ENCODE results near the gene CYSTM1. TPM values are rescaled to one million over a fixed set of nuclear protein-coding genes. Genes with fewer than 3 reads are reported as not detected.

Gene CYSTM1
- total RNA-seq, 1 donor from 2014 or later = 17.2 TPM

- Mint-ChIP-seq H3K27ac (no peak overlapping the region), H3K4me1 (ENCODE audit: low read depth) (peaks cover 33% of the 10 kb centered on the region)
- intact Hi-C loops (cut with micrococcal nuclease) = loop anchor here (5.0 kb wide), 1 partner anchor 47 kb away; the partner anchor contains the start of gene CYSTM1
These were observed 49.7 kb downstream of the CYSTM1 start for GRCh38 chr5:140224658-140225057.

GRCh38 chr5:140225396-140225795 lies 50.4 kb downstream of the CYSTM1 start:
- no peak overlapping the region for H3K27ac Mint-ChIP-seq
- peaks cover 26% of the 10 kb centered on the region for H3K4me1 Mint-ChIP-seq (ENCODE audit: low read depth)
- H3K27me3 Mint-ChIP-seq (ENCODE audit: insufficient read depth) = no peaks in the 10 kb centered on the region
- no peaks in the 10 kb centered on the region for H3K9me3 Mint-ChIP-seq
- H3K4me3 Mint-ChIP-seq = no peak overlapping the region
- no peaks in the 10 kb centered on the region for H3K36me3 Mint-ChIP-seq (ENCODE audit: low read depth)
- intact Hi-C loops (cut with micrococcal nuclease) = no loop called here
- no peak for DNase-seq (ENCODE audit: low spot score)

More at GRCh38 chr5:140224658-140225057, 49.7 kb downstream of the CYSTM1 start:
- no peaks in the 10 kb centered on the region for H3K36me3 Mint-ChIP-seq (ENCODE audit: low read depth)
- H3K9me3 Mint-ChIP-seq = no peaks in the 10 kb centered on the region
- no peak overlapping the region for H3K4me3 Mint-ChIP-seq
- H3K27me3 Mint-ChIP-seq (ENCODE audit: insufficient read depth) = no peaks in the 10 kb centered on the region
- no peak for DNase-seq (ENCODE audit: low spot score)

GRCh38 chr5:140227046-140227445 lies 52.1 kb downstream of the CYSTM1 start:
- Mint-ChIP-seq H3K27ac (no peak overlapping the region), H3K36me3 (ENCODE audit: low read depth) (no peaks in the 10 kb centered on the region), H3K27me3 (ENCODE audit: insufficient read depth) (no peaks in the 10 kb centered on the region), H3K9me3 (no peaks in the 10 kb centered on the region), H3K4me1 (ENCODE audit: low read depth) (peaks cover 11% of the 10 kb centered on the region), H3K4me3 (no peak overlapping the region)
- intact Hi-C loops (cut with micrococcal nuclease) = no loop called here
- no peak for DNase-seq (ENCODE audit: low spot score)

GRCh38 chr5:140228364-140228837 lies 53.4 kb downstream of the CYSTM1 start:
- Mint-ChIP-seq H3K27me3 (ENCODE audit: insufficient read depth) (peaks cover 2% of the 10 kb centered on the region), H3K36me3 (ENCODE audit: low read depth) (no peaks in the 10 kb centered on the region), H3K9me3 (no peaks in the 10 kb centered on the region), H3K27ac (no peak overlapping the region), H3K4me3 (no peak overlapping the region), H3K4me1 (ENCODE audit: low read depth) (no peaks in the 10 kb centered on the region)
- DNase-seq (ENCODE audit: low spot score) = no peak
- intact Hi-C loops (cut with micrococcal nuclease) = no loop called here

- Mint-ChIP-seq H3K4me3 (no peak overlapping the region), H3K27me3 (ENCODE audit: insufficient read depth) (peaks cover 2% of the 10 kb centered on the region), H3K36me3 (ENCODE audit: low read depth) (no peaks in the 10 kb centered on the region), H3K27ac (no peak overlapping the region), H3K4me1 (ENCODE audit: low read depth) (no peaks in the 10 kb centered on the region), H3K9me3 (no peaks in the 10 kb centered on the region)
- no peak for DNase-seq (ENCODE audit: low spot score)
- intact Hi-C loops (cut with micrococcal nuclease) = no loop called here
These were observed 55.4 kb downstream of the CYSTM1 start for GRCh38 chr5:140230373-140230772.

- H3K36me3 Mint-ChIP-seq (ENCODE audit: low read depth) = no peaks in the 10 kb centered on the region
- H3K4me1 Mint-ChIP-seq (ENCODE audit: low read depth) = no peaks in the 10 kb centered on the region
- DNase-seq (ENCODE audit: low spot score) = no peak
- H3K27me3 Mint-ChIP-seq (ENCODE audit: insufficient read depth) = peaks cover 2% of the 10 kb centered on the region
- no peak overlapping the region for H3K27ac Mint-ChIP-seq
- H3K4me3 Mint-ChIP-seq = no peak overlapping the region
- H3K9me3 Mint-ChIP-seq = no peaks in the 10 kb centered on the region
- intact Hi-C loops (cut with micrococcal nuclease) = no loop called here
These were observed 57.7 kb downstream of the CYSTM1 start for GRCh38 chr5:140232731-140233130.

GRCh38 chr5:140234377-140234989 lies 59.5 kb downstream of the CYSTM1 start:
- Mint-ChIP-seq H3K36me3 (ENCODE audit: low read depth) (no peaks in the 10 kb centered on the region), H3K4me1 (ENCODE audit: low read depth) (no peaks in the 10 kb centered on the region), H3K27ac (no peak overlapping the region), H3K9me3 (no peaks in the 10 kb centered on the region), H3K27me3 (ENCODE audit: insufficient read depth) (peaks cover 2% of the 10 kb centered on the region), H3K4me3 (no peak overlapping the region)
- DNase-seq (ENCODE audit: low spot score) = no peak
- intact Hi-C loops (cut with micrococcal nuclease) = no loop called here

GRCh38 chr5:140235791-140236551 lies 61.0 kb downstream of the CYSTM1 start:
- H3K9me3 Mint-ChIP-seq = no peaks in the 10 kb centered on the region
- H3K36me3 Mint-ChIP-seq (ENCODE audit: low read depth) = no peaks in the 10 kb centered on the region
- no peak for DNase-seq (ENCODE audit: low spot score)
- no peak overlapping the region for H3K4me3 Mint-ChIP-seq
- no peaks in the 10 kb centered on the region for H3K4me1 Mint-ChIP-seq (ENCODE audit: low read depth)
- H3K27ac Mint-ChIP-seq = no peak overlapping the region
- peaks cover 2% of the 10 kb centered on the region for H3K27me3 Mint-ChIP-seq (ENCODE audit: insufficient read depth)
- intact Hi-C loops (cut with micrococcal nuclease) = no loop called here

- Mint-ChIP-seq H3K9me3 (no peaks in the 10 kb centered on the region), H3K27me3 (ENCODE audit: insufficient read depth) (peaks cover 2% of the 10 kb centered on the region), H3K36me3 (ENCODE audit: low read depth) (no peaks in the 10 kb centered on the region), H3K27ac (no peak overlapping the region), H3K4me3 (no peak overlapping the region), H3K4me1 (ENCODE audit: low read depth) (no peaks in the 10 kb centered on the region)
- intact Hi-C loops (cut with micrococcal nuclease) = no loop called here
- no peak for DNase-seq (ENCODE audit: low spot score)
These were observed 62.1 kb downstream of the CYSTM1 start for GRCh38 chr5:140236891-140237598.

- H3K36me3 Mint-ChIP-seq (ENCODE audit: low read depth) = no peaks in the 10 kb centered on the region
- intact Hi-C loops (cut with micrococcal nuclease) = no loop called here
- H3K4me3 Mint-ChIP-seq = no peak overlapping the region
- no peak overlapping the region for H3K27ac Mint-ChIP-seq
- H3K9me3 Mint-ChIP-seq = no peaks in the 10 kb centered on the region
- DNase-seq (ENCODE audit: low spot score) = no peak
- no peaks in the 10 kb centered on the region for H3K4me1 Mint-ChIP-seq (ENCODE audit: low read depth)
- H3K27me3 Mint-ChIP-seq (ENCODE audit: insufficient read depth) = no peaks in the 10 kb centered on the region
These were observed 63.8 kb downstream of the CYSTM1 start for GRCh38 chr5:140238756-140239155.

GRCh38 chr5:140239461-140239860 lies 64.5 kb downstream of the CYSTM1 start:
- Mint-ChIP-seq H3K4me1 (ENCODE audit: low read depth) (peaks cover 2% of the 10 kb centered on the region), H3K36me3 (ENCODE audit: low read depth) (peaks cover 2% of the 10 kb centered on the region), H3K4me3 (no peak overlapping the region), H3K9me3 (no peaks in the 10 kb centered on the region), H3K27ac (no peak overlapping the region), H3K27me3 (ENCODE audit: insufficient read depth) (no peaks in the 10 kb centered on the region)
- DNase-seq (ENCODE audit: low spot score) = no peak
- intact Hi-C loops (cut with micrococcal nuclease) = no loop called here

GRCh38 chr5:140239939-140240700 lies 65.1 kb downstream of the CYSTM1 start:
- intact Hi-C loops (cut with micrococcal nuclease) = loop anchor here (1.0 kb wide), 2 partner anchors 111 to 117 kb away; no protein-coding TSS in a partner anchor
- Mint-ChIP-seq H3K9me3 (no peaks in the 10 kb centered on the region), H3K27ac (no peak overlapping the region), H3K27me3 (ENCODE audit: insufficient read depth) (no peaks in the 10 kb centered on the region), H3K4me1 (ENCODE audit: low read depth) (peaks cover 9% of the 10 kb centered on the region), H3K36me3 (ENCODE audit: low read depth) (peaks cover 3% of the 10 kb centered on the region), H3K4me3 (no peak overlapping the region)
- DNase-seq (ENCODE audit: low spot score) = peak; percentile 41
